ENCODE measurements around the gene AP1M2.
"Not testable (repeated sequence)": the region's sequence is repeated elsewhere in the genome, so short reads cannot be mapped to it uniquely, and the experiment has no call there.

AP1M2 gene

GRCh38 chr19:10600149-10600548, 13.0 kb upstream of the AP1M2 start:
- no peak for DNase-seq

GRCh38 chr19:10593820-10594637, 6.9 kb upstream of the AP1M2 start:
- DNase-seq, result no peak

GRCh38 chr19:10593148-10593547, 6.0 kb upstream of the AP1M2 start:
- no peak for DNase-seq

GRCh38 chr19:10587839-10588150, 683 bp upstream of the AP1M2 start:
- no peak for DNase-seq

GRCh38 chr19:10586396-10586795, 716 bp downstream of the AP1M2 start:
- DNase-seq, result no peak

- no peak for DNase-seq
These were observed 3.9 kb downstream of the AP1M2 start for GRCh38 chr19:10583036-10583776.

- no peak for DNase-seq
These were observed 5.0 kb downstream of the AP1M2 start for GRCh38 chr19:10582091-10582490.

- DNase-seq, result peak; percentile 87
These were observed 6.0 kb downstream of the AP1M2 start for GRCh38 chr19:10580979-10581631.

GRCh38 chr19:10577951-10578350, 9.2 kb downstream of the AP1M2 start:
- no peak for DNase-seq

- no peak for DNase-seq
These were observed 11.9 kb downstream of the AP1M2 start for GRCh38 chr19:10575011-10575716.

- DNase-seq, result no peak
These were observed 12.7 kb downstream of the AP1M2 start for GRCh38 chr19:10574462-10574861.

- DNase-seq, result not testable (repeated sequence)
These were observed 13.3 kb downstream of the AP1M2 start for GRCh38 chr19:10573793-10574192.

GRCh38 chr19:10568826-10569651, 18.1 kb downstream of the AP1M2 start, which contains the start of gene CDKN2D:
CDKN2D (minus strand) TSS chr19:10568979; CDS start chr19:10568653, 326 bp downstream.
- DNase-seq, result peak; percentile 98

- no peak for DNase-seq
These were observed 18.9 kb downstream of the AP1M2 start for GRCh38 chr19:10568062-10568825.

GRCh38 chr19:10567656-10568055, 19.5 kb downstream of the AP1M2 start:
- DNase-seq, result no peak

GRCh38 chr19:10566658-10567410, 20.3 kb downstream of the AP1M2 start:
- no peak for DNase-seq

- DNase-seq, result no peak
These were observed 20.8 kb downstream of the AP1M2 start for GRCh38 chr19:10566408-10566657.

- DNase-seq, result peak; percentile 97
These were observed 21.3 kb downstream of the AP1M2 start, which contains the start of gene KRI1 for GRCh38 chr19:10565567-10566407. KRI1 (minus strand) TSS chr19:10566010; CDS start chr19:10565999, 11 bp downstream.

- no peak for DNase-seq
These were observed 22.0 kb downstream of the AP1M2 start for GRCh38 chr19:10565028-10565566.

- no peak for DNase-seq
These were observed 24.5 kb downstream of the AP1M2 start for GRCh38 chr19:10562609-10563008.
